Liver (tissue), 9 donors: ENCODE data around the gene EML1. TPM values are rescaled to one million over a fixed set of nuclear protein-coding genes. Genes with fewer than 3 reads are reported as not detected.
A peak's percentile ranks its signal among the peaks of the same experiment; 100 is the strongest.

Source experiments
- DNase-seq: peaks from one replicate; pipeline ENCODE4 v3.0.0-alpha.2; 2017; ENCODE audit warnings: low spot score
- H3K27ac ChIP-seq, 2 donors: one replicate each; pipeline ENCODE4 v1.7.0; 2013; ENCODE audit warnings: inconsistent platforms in 2 of 2, low read length in 2 of 2, control low read depth in 1 of 2, low read depth in 1 of 2, mild to moderate bottlenecking in 1 of 2
- H3K27me3 ChIP-seq, 4 donors: one replicate each; pipeline versions ENCODE4 v1.6.1 to v1.7.0; 2013; ENCODE audit warnings: low read length in 3 of 4, inconsistent platforms in 1 of 4, mild to moderate bottlenecking in 1 of 4, moderate library complexity in 1 of 4; ENCODE audit not compliant: control insufficient read depth in 4 of 4, insufficient read depth in 4 of 4
- H3K36me3 ChIP-seq, 4 donors: one replicate each; pipeline versions ENCODE4 v1.6.1 to v1.7.0; 2013; ENCODE audit warnings: low read length in 3 of 4, mild to moderate bottlenecking in 3 of 4, low read depth in 1 of 4, moderate library complexity in 1 of 4; ENCODE audit not compliant: control insufficient read depth in 4 of 4, insufficient read depth in 3 of 4
- H3K4me1 ChIP-seq, 4 donors: one replicate each; pipeline versions ENCODE4 v1.6.1 to v1.7.0; 2013; ENCODE audit warnings: low read length in 3 of 4, mild to moderate bottlenecking in 3 of 4, moderate library complexity in 1 of 4; ENCODE audit not compliant: control insufficient read depth in 4 of 4, insufficient read depth in 4 of 4
- H3K4me3 ChIP-seq, 3 donors: one replicate each; pipeline versions ENCODE4 v1.6.1 to v1.7.0; 2013; ENCODE audit warnings: low read length in 3 of 3, control low read depth in 1 of 3, low read depth in 1 of 3, mild to moderate bottlenecking in 1 of 3
- H3K9ac ChIP-seq, 2 donors: one replicate each; pipeline ENCODE4 v1.7.0; 2013; ENCODE audit warnings: low read length in 2 of 2, mild to moderate bottlenecking in 2 of 2, moderate library complexity in 2 of 2, control low read depth in 1 of 2, low read depth in 1 of 2
- H3K9me3 ChIP-seq, 4 donors: one replicate each; pipeline versions ENCODE4 v1.6.1 to v1.7.0; 2013; ENCODE audit warnings: low read length in 3 of 4; ENCODE audit not compliant: control insufficient read depth in 4 of 4
- ATF3 ChIP-seq: IDR thresholded peaks from 2 replicates; pipeline ENCODE4 v1.6.1; 2016; ENCODE audit warnings: antibody characterized with exemption
- EGR1 ChIP-seq, 2 donors: IDR thresholded peaks; 2 replicates each; pipeline ENCODE4 v1.6.1; 2016 to 2018; ENCODE audit warnings: antibody characterized with exemption in 2 of 2, low read depth in 2 of 2
- FOXA1 ChIP-seq: IDR thresholded peaks from 2 replicates; pipeline ENCODE4 v1.6.1; 2016; ENCODE audit warnings: antibody characterized with exemption
- FOXA2 ChIP-seq: IDR thresholded peaks from 2 replicates; pipeline ENCODE4 v1.6.1; 2016; ENCODE audit warnings: antibody characterized with exemption
- GABPA ChIP-seq, 2 donors: IDR thresholded peaks in 1 of 2; conservative IDR thresholded peaks in 1 of 2; 2 replicates each; pipeline ENCODE4 v1.6.1; 2016; ENCODE audit warnings: antibody characterized with exemption in 2 of 2, mild to moderate bottlenecking in 1 of 2, moderate library complexity in 1 of 2
- HNF4A ChIP-seq, 2 donors: conservative IDR thresholded peaks; 2 replicates each; pipeline ENCODE4 v1.6.1; 2016; ENCODE audit warnings: antibody characterized with exemption in 2 of 2, mild to moderate bottlenecking in 2 of 2
- HNF4G ChIP-seq: IDR thresholded peaks from 2 replicates; pipeline ENCODE4 v1.6.1; 2016; ENCODE audit warnings: antibody characterized with exemption
- JUND ChIP-seq, 2 donors: IDR thresholded peaks; 2 replicates each; pipeline ENCODE4 v1.6.1; 2016; ENCODE audit warnings: antibody characterized with exemption in 2 of 2
- NR2F2 ChIP-seq: IDR thresholded peaks from 2 replicates; pipeline ENCODE4 v1.6.1; 2016; ENCODE audit warnings: antibody characterized with exemption
- RAD21 ChIP-seq, 2 donors: IDR thresholded peaks; 2 replicates each; pipeline ENCODE4 v1.6.1; 2016; ENCODE audit warnings: antibody characterized with exemption in 2 of 2, mild to moderate bottlenecking in 2 of 2
- REST ChIP-seq: IDR thresholded peaks from 2 replicates; pipeline ENCODE4 v1.6.1; 2016; ENCODE audit warnings: antibody characterized with exemption, mild to moderate bottlenecking
- RXRA ChIP-seq, 2 donors: IDR thresholded peaks; 2 replicates each; pipeline ENCODE4 v1.6.1; 2017 to 2018; ENCODE audit warnings: antibody characterized with exemption in 2 of 2, mild to moderate bottlenecking in 1 of 2
- SP1 ChIP-seq: IDR thresholded peaks from 2 replicates; pipeline ENCODE4 v1.6.1; 2018; ENCODE audit warnings: antibody characterized with exemption, mild to moderate bottlenecking
- TAF1 ChIP-seq: conservative IDR thresholded peaks from 2 replicates; pipeline ENCODE4 v1.6.1; 2016; ENCODE audit warnings: antibody characterized with exemption, mild to moderate bottlenecking
- YY1 ChIP-seq: IDR thresholded peaks from 2 replicates; pipeline ENCODE4 v1.6.1; 2016; ENCODE audit warnings: antibody characterized with exemption, mild to moderate bottlenecking
- ZBTB33 ChIP-seq: IDR thresholded peaks from 2 replicates; pipeline ENCODE4 v1.6.1; 2016; ENCODE audit warnings: antibody characterized with exemption
- WGBS: extraction: QIAGEN DNeasy Blood & Tissue Kit; methylation state at CpG from one replicate; pipeline ENCODE4 v1.1.7; 2013; 5-methylcytosine and 5-hydroxymethylcytosine counted together
- polyA plus RNA-seq, 2 donors: library from polyadenylated mRNA; stranded (reverse) in 1 of 2; unstranded in 1 of 2; fragments of 200-250 nt in 1 of 2; fragments of >200 nt in 1 of 2; fragmentation: Nextera tagmentation in 1 of 2; extraction: Ambion mirVana in 1 of 2; gene quantifications; one replicate each; pipeline versions ENCODE4 v1.2.1 to v1.2.3, GENCODE V29; 2013 to 2015
- total RNA-seq, 2 donors: library from RNA; depleted of rRNA; stranded (reverse); fragments of >200 nt; gene quantifications; one replicate each; pipeline ENCODE4 v1.2.3, GENCODE V29; 2014
- TF ChIP-seq, protein P1 (sequence below): fragments of 150-350 bp; IDR thresholded peaks from 2 replicates; pipeline ENCODE4 v1.5.1; 2017; ENCODE audit warnings: improper control_type of control experiment, low read depth, low read length; ENCODE audit not compliant: missing input control
- TF ChIP-seq, protein P2 (sequence below): IDR thresholded peaks from 2 replicates; pipeline ENCODE4 v1.6.1; 2016; ENCODE audit warnings: antibody characterized with exemption
- donor health status: healthy.
- donor health status: healthy.
- donor health status: healthy.
- donor health status: healthy.
- donor health status: healthy.

The EML1 gene
- total and polyA plus RNA-seq, 4 donors = 2.7 to 14.6 (median 4.6) TPM

GRCh38 chr14:99982537-99983250 is 189.5 kb downstream of the EML1 start:
- no peaks in the 10 kb centered on the region for H3K9me3 ChIP-seq
- H3K4me3 ChIP-seq = no peak overlapping the region
- no peak overlapping the region for H3K27ac ChIP-seq
- H3K4me1 ChIP-seq = peaks cover 1 to 23% (median 16%) of the 10 kb centered on the region in 4 donors
- DNase-seq = peak; percentile 65
- H3K36me3 ChIP-seq = no peaks in the 10 kb centered on the region
- H3K27me3 ChIP-seq = no peaks in the 10 kb centered on the region
- 19% methylated on average over 5 of the region's 5 CpGs for WGBS
- peak overlapping the region in 1 of 2 donors; percentile 8 for H3K9ac ChIP-seq
- TF ChIP-seq RAD21 (IDR thresholded peaks at IDR 0.05) = peak; percentile 95
- peak in 1 of 2 donors; percentile 16 for TF ChIP-seq HNF4A (conservative IDR thresholded peaks at IDR 0.05)
- no peak for TF ChIP-seq FOXA1
- no peak for TF ChIP-seq GABPA (IDR thresholded peaks at IDR 0.05 in 1 of 2, conservative IDR thresholded peaks at IDR 0.05 in 1 of 2)
- TF ChIP-seq, protein P1, sequence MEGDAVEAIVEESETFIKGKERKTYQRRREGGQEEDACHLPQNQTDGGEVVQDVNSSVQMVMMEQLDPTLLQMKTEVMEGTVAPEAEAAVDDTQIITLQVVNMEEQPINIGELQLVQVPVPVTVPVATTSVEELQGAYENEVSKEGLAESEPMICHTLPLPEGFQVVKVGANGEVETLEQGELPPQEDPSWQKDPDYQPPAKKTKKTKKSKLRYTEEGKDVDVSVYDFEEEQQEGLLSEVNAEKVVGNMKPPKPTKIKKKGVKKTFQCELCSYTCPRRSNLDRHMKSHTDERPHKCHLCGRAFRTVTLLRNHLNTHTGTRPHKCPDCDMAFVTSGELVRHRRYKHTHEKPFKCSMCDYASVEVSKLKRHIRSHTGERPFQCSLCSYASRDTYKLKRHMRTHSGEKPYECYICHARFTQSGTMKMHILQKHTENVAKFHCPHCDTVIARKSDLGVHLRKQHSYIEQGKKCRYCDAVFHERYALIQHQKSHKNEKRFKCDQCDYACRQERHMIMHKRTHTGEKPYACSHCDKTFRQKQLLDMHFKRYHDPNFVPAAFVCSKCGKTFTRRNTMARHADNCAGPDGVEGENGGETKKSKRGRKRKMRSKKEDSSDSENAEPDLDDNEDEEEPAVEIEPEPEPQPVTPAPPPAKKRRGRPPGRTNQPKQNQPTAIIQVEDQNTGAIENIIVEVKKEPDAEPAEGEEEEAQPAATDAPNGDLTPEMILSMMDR = peak; percentile 83
- TF ChIP-seq, protein P2, sequence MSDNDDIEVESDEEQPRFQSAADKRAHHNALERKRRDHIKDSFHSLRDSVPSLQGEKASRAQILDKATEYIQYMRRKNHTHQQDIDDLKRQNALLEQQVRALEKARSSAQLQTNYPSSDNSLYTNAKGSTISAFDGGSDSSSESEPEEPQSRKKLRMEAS = no peak
- no peak for TF ChIP-seq RXRA (IDR thresholded peaks at IDR 0.05)

DNA sequence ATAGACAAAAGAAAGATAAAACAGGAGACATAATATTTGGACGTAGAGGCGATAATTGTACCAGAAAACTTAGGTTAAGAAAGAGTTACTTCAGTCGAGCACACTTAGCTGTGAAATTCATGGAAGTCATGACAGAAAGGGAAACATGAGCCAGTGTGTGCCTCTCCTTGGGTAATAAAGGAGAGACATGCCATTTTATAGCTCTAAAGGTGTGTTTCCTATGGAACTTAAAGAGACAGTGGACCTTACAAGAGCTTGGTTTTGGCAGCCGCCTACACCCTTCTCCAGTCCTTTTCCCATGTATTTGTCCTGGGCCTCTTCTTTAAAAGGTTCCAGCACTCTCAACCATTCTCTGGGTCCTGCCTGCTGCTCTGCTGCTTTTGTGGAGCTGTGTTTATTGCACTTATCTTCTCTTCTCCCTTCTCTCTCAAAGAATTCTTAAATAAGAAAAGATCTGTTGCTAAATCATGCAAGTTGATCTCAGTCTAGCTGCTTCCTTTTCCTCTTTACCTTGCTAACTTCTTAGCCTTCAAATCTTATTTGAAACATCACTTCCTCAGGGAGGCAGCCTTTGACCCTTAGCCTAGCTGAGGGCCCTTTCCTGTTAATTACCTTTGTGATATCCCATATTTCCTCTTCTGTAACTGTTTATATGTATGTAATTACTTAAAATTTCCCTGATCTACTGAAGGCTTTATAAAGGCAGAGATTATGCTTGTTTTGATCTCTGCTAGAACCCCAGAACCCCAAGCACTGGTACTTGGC is 190.2 kb downstream of the EML1 start:
- H3K27ac ChIP-seq = no peak overlapping the region
- 83% methylated on average over 4 of the region's 4 CpGs for WGBS
- no peak for DNase-seq

More for the DNA sequence above, 190.2 kb downstream of the EML1 start:
- no peak overlapping the region for H3K4me3 ChIP-seq
- H3K36me3 ChIP-seq = no peaks in the 10 kb centered on the region
- peaks cover 1 to 23% (median 16%) of the 10 kb centered on the region in 4 donors for H3K4me1 ChIP-seq
- TF ChIP-seq TAF1 (no peak), RAD21 (IDR thresholded peaks at IDR 0.05) (no peak), EGR1 (IDR thresholded peaks at IDR 0.05; ENCODE audit: low read depth in 2 of 2) (no peak), FOXA1 (no peak), YY1 (no peak), FOXA2 (no peak), HNF4A (conservative IDR thresholded peaks at IDR 0.05) (no peak), RXRA (IDR thresholded peaks at IDR 0.05) (no peak), JUND (IDR thresholded peaks at IDR 0.05) (no peak), REST (no peak), GABPA (IDR thresholded peaks at IDR 0.05 in 1 of 2, conservative IDR thresholded peaks at IDR 0.05 in 1 of 2) (no peak), SP1 (no peak), ZBTB33 (no peak), ATF3 (no peak), NR2F2 (no peak), HNF4G (no peak)
- TF ChIP-seq, protein P2 = no peak
- TF ChIP-seq, protein P1 = no peak
- no peak overlapping the region for H3K9ac ChIP-seq
- H3K27me3 ChIP-seq = no peaks in the 10 kb centered on the region
- no peaks in the 10 kb centered on the region for H3K9me3 ChIP-seq
